ENCODE results near the gene IQCH.
A peak's percentile ranks its signal among the peaks of the same experiment; 100 is the strongest.

The IQCH gene

GRCh38 chr15:67224889-67225288, 29.7 kb upstream of the IQCH start:
- no peaks in the 10 kb centered on the region for H3K27me3 ChIP-seq (replicated peaks; ENCODE audit: control insufficient read depth, insufficient read depth, low read length, poor library complexity, severe bottlenecking)
- H3K27ac ChIP-seq (ENCODE audit: insufficient read depth, low read length, poor library complexity, severe bottlenecking) = no peak overlapping the region
- no peaks in the 10 kb centered on the region for H3K9me3 ChIP-seq (ENCODE audit: control insufficient read depth, low read length)
- peaks cover 6% of the 10 kb centered on the region for H3K4me1 ChIP-seq (ENCODE audit: control insufficient read depth, insufficient read depth, low read length, poor library complexity, severe bottlenecking)
- peaks cover 7% of the 10 kb centered on the region for H3K36me3 ChIP-seq (ENCODE audit: control insufficient read depth, insufficient read depth, low read length)
- no peak for DNase-seq
- H3K4me3 ChIP-seq (ENCODE audit: insufficient read depth, low read depth, low read length, poor library complexity, severe bottlenecking) = no peak overlapping the region

GRCh38 chr15:67225336-67225735, 29.2 kb upstream of the IQCH start:
- peaks cover 9% of the 10 kb centered on the region for H3K36me3 ChIP-seq (ENCODE audit: control insufficient read depth, insufficient read depth, low read length)
- no peak overlapping the region for H3K4me3 ChIP-seq (ENCODE audit: insufficient read depth, low read depth, low read length, poor library complexity, severe bottlenecking)
- H3K9me3 ChIP-seq (ENCODE audit: control insufficient read depth, low read length) = no peaks in the 10 kb centered on the region
- DNase-seq = no peak
- no peak overlapping the region for H3K27ac ChIP-seq (ENCODE audit: insufficient read depth, low read length, poor library complexity, severe bottlenecking)
- H3K4me1 ChIP-seq (ENCODE audit: control insufficient read depth, insufficient read depth, low read length, poor library complexity, severe bottlenecking) = peaks cover 6% of the 10 kb centered on the region
- H3K27me3 ChIP-seq (replicated peaks; ENCODE audit: control insufficient read depth, insufficient read depth, low read length, poor library complexity, severe bottlenecking) = no peaks in the 10 kb centered on the region

GRCh38 chr15:67227431-67227830, 27.2 kb upstream of the IQCH start:
- no peaks in the 10 kb centered on the region for H3K27me3 ChIP-seq (replicated peaks; ENCODE audit: control insufficient read depth, insufficient read depth, low read length, poor library complexity, severe bottlenecking)
- H3K27ac ChIP-seq (ENCODE audit: insufficient read depth, low read length, poor library complexity, severe bottlenecking) = no peak overlapping the region
- peaks cover 6% of the 10 kb centered on the region for H3K4me1 ChIP-seq (ENCODE audit: control insufficient read depth, insufficient read depth, low read length, poor library complexity, severe bottlenecking)
- no peak overlapping the region for H3K4me3 ChIP-seq (ENCODE audit: insufficient read depth, low read depth, low read length, poor library complexity, severe bottlenecking)
- H3K9me3 ChIP-seq (ENCODE audit: control insufficient read depth, low read length) = no peaks in the 10 kb centered on the region
- H3K36me3 ChIP-seq (ENCODE audit: control insufficient read depth, insufficient read depth, low read length) = peaks cover 27% of the 10 kb centered on the region
- no peak for DNase-seq

GRCh38 chr15:67227846-67228245, 26.7 kb upstream of the IQCH start:
- Histone ChIP-seq H3K9me3 (ENCODE audit: control insufficient read depth, low read length) (no peaks in the 10 kb centered on the region), H3K27ac (ENCODE audit: insufficient read depth, low read length, poor library complexity, severe bottlenecking) (no peak overlapping the region), H3K4me3 (ENCODE audit: insufficient read depth, low read depth, low read length, poor library complexity, severe bottlenecking) (no peak overlapping the region), H3K4me1 (ENCODE audit: control insufficient read depth, insufficient read depth, low read length, poor library complexity, severe bottlenecking) (peaks cover 6% of the 10 kb centered on the region), H3K36me3 (ENCODE audit: control insufficient read depth, insufficient read depth, low read length) (peaks cover 30% of the 10 kb centered on the region), H3K27me3 (replicated peaks; ENCODE audit: control insufficient read depth, insufficient read depth, low read length, poor library complexity, severe bottlenecking) (no peaks in the 10 kb centered on the region)
- DNase-seq = no peak

GRCh38 chr15:67228286-67228685, 26.3 kb upstream of the IQCH start:
- Histone ChIP-seq H3K9me3 (ENCODE audit: control insufficient read depth, low read length) (no peaks in the 10 kb centered on the region), H3K27ac (ENCODE audit: insufficient read depth, low read length, poor library complexity, severe bottlenecking) (no peak overlapping the region), H3K36me3 (ENCODE audit: control insufficient read depth, insufficient read depth, low read length) (peaks cover 34% of the 10 kb centered on the region), H3K4me3 (ENCODE audit: insufficient read depth, low read depth, low read length, poor library complexity, severe bottlenecking) (no peak overlapping the region), H3K4me1 (ENCODE audit: control insufficient read depth, insufficient read depth, low read length, poor library complexity, severe bottlenecking) (peaks cover 6% of the 10 kb centered on the region), H3K27me3 (replicated peaks; ENCODE audit: control insufficient read depth, insufficient read depth, low read length, poor library complexity, severe bottlenecking) (no peaks in the 10 kb centered on the region)
- no peak for DNase-seq

- H3K9me3 ChIP-seq (ENCODE audit: control insufficient read depth, low read length) = no peaks in the 10 kb centered on the region
- H3K36me3 ChIP-seq (ENCODE audit: control insufficient read depth, insufficient read depth, low read length) = peaks cover 43% of the 10 kb centered on the region
- no peak overlapping the region for H3K4me3 ChIP-seq (ENCODE audit: insufficient read depth, low read depth, low read length, poor library complexity, severe bottlenecking)
- no peaks in the 10 kb centered on the region for H3K27me3 ChIP-seq (replicated peaks; ENCODE audit: control insufficient read depth, insufficient read depth, low read length, poor library complexity, severe bottlenecking)
- no peak overlapping the region for H3K27ac ChIP-seq (ENCODE audit: insufficient read depth, low read length, poor library complexity, severe bottlenecking)
- DNase-seq = no peak
- H3K4me1 ChIP-seq (ENCODE audit: control insufficient read depth, insufficient read depth, low read length, poor library complexity, severe bottlenecking) = peaks cover 6% of the 10 kb centered on the region
These were observed 24.1 kb upstream of the IQCH start for GRCh38 chr15:67230504-67230903.

- Histone ChIP-seq H3K27ac (ENCODE audit: insufficient read depth, low read length, poor library complexity, severe bottlenecking) (no peak overlapping the region), H3K9me3 (ENCODE audit: control insufficient read depth, low read length) (no peaks in the 10 kb centered on the region), H3K4me1 (ENCODE audit: control insufficient read depth, insufficient read depth, low read length, poor library complexity, severe bottlenecking) (peaks cover 6% of the 10 kb centered on the region), H3K4me3 (ENCODE audit: insufficient read depth, low read depth, low read length, poor library complexity, severe bottlenecking) (no peak overlapping the region), H3K27me3 (replicated peaks; ENCODE audit: control insufficient read depth, insufficient read depth, low read length, poor library complexity, severe bottlenecking) (no peaks in the 10 kb centered on the region), H3K36me3 (ENCODE audit: control insufficient read depth, insufficient read depth, low read length) (peaks cover 49% of the 10 kb centered on the region)
- DNase-seq = no peak
These were observed 22.0 kb upstream of the IQCH start for GRCh38 chr15:67232591-67232990.

GRCh38 chr15:67240235-67241131, 14.1 kb upstream of the IQCH start:
- Histone ChIP-seq H3K36me3 (ENCODE audit: control insufficient read depth, insufficient read depth, low read length) (peaks cover 6% of the 10 kb centered on the region), H3K27me3 (replicated peaks; ENCODE audit: control insufficient read depth, insufficient read depth, low read length, poor library complexity, severe bottlenecking) (no peaks in the 10 kb centered on the region), H3K9me3 (ENCODE audit: control insufficient read depth, low read length) (no peaks in the 10 kb centered on the region), H3K27ac (ENCODE audit: insufficient read depth, low read length, poor library complexity, severe bottlenecking) (peak overlapping the region; percentile 46), H3K4me1 (ENCODE audit: control insufficient read depth, insufficient read depth, low read length, poor library complexity, severe bottlenecking) (peaks cover 24% of the 10 kb centered on the region), H3K4me3 (ENCODE audit: insufficient read depth, low read depth, low read length, poor library complexity, severe bottlenecking) (no peak overlapping the region)
- no peak for DNase-seq

GRCh38 chr15:67241132-67241855, 13.3 kb upstream of the IQCH start:
- Histone ChIP-seq H3K27ac (ENCODE audit: insufficient read depth, low read length, poor library complexity, severe bottlenecking) (peak overlapping the region; percentile 46), H3K4me1 (ENCODE audit: control insufficient read depth, insufficient read depth, low read length, poor library complexity, severe bottlenecking) (peaks cover 24% of the 10 kb centered on the region), H3K9me3 (ENCODE audit: control insufficient read depth, low read length) (no peaks in the 10 kb centered on the region), H3K27me3 (replicated peaks; ENCODE audit: control insufficient read depth, insufficient read depth, low read length, poor library complexity, severe bottlenecking) (no peaks in the 10 kb centered on the region), H3K36me3 (ENCODE audit: control insufficient read depth, insufficient read depth, low read length) (peaks cover under 1% of the 10 kb centered on the region), H3K4me3 (ENCODE audit: insufficient read depth, low read depth, low read length, poor library complexity, severe bottlenecking) (no peak overlapping the region)
- no peak for DNase-seq

GRCh38 chr15:67242708-67243111, 11.9 kb upstream of the IQCH start:
- Histone ChIP-seq H3K36me3 (ENCODE audit: control insufficient read depth, insufficient read depth, low read length) (no peaks in the 10 kb centered on the region), H3K27me3 (replicated peaks; ENCODE audit: control insufficient read depth, insufficient read depth, low read length, poor library complexity, severe bottlenecking) (no peaks in the 10 kb centered on the region), H3K9me3 (ENCODE audit: control insufficient read depth, low read length) (no peaks in the 10 kb centered on the region), H3K27ac (ENCODE audit: insufficient read depth, low read length, poor library complexity, severe bottlenecking) (no peak overlapping the region), H3K4me1 (ENCODE audit: control insufficient read depth, insufficient read depth, low read length, poor library complexity, severe bottlenecking) (peaks cover 24% of the 10 kb centered on the region), H3K4me3 (ENCODE audit: insufficient read depth, low read depth, low read length, poor library complexity, severe bottlenecking) (no peak overlapping the region)
- DNase-seq = no peak

Data from effector memory CD4-positive, alpha-beta T cell (primary cell).